K562 (cell line): Measurements from ENCODE around the gene PPHLN1. TPM values are rescaled to one million over a fixed set of nuclear protein-coding genes. Genes with fewer than 3 reads are reported as not detected.

Source experiments
- BRF2 ChIP-seq: IDR thresholded peaks from 3 replicates; pipeline ENCODE4 v1.6.1; 2011; ENCODE audit warnings: borderline replicate concordance, mild to moderate bottlenecking; ENCODE audit not compliant: insufficient read length, insufficient read depth
- DIDO1 ChIP-seq: fragments of 450-650 bp; IDR thresholded peaks from 2 replicates; pipeline ENCODE4 v1.6.1; 2016; ENCODE audit warnings: low read depth, missing biosample characterization, missing genetic modification characterization
- FOS ChIP-seq: IDR thresholded peaks from 3 replicates; pipeline ENCODE4 v1.6.1; 2011; ENCODE audit not compliant: insufficient read length; ENCODE audit errors: extremely low read depth
- FUS ChIP-seq: fragments of 200-400 bp; formaldehyde crosslinking; optimal IDR thresholded peaks from 2 replicates; pipeline ENCODE3; 2017; ENCODE audit warnings: low read depth, low read length
- HMGXB4 ChIP-seq: sonication (generic); formaldehyde crosslinking; IDR thresholded peaks from 2 replicates; pipeline ENCODE4 v1.8.1; 2023; ENCODE audit warnings: mild to moderate bottlenecking, missing genetic modification reagents
- KDM1A ChIP-seq, 2 experiments: fragments of 450-650 bp; IDR thresholded peaks; 2 replicates each; pipeline ENCODE4 v1.6.1; 2016; ENCODE audit warnings: mild to moderate bottlenecking in 2 of 2
- MCM3 ChIP-seq: fragments of 450-650 bp; IDR thresholded peaks from 2 replicates; pipeline ENCODE4 v1.6.1; 2016
- MCM5 ChIP-seq: fragments of 450-650 bp; IDR thresholded peaks from 2 replicates; pipeline ENCODE4 v1.6.1; 2016; ENCODE audit warnings: low read depth
- MECOM ChIP-seq: fragments of 250-450 bp; sonication (Bioruptor Pico); IDR thresholded peaks from 2 replicates; pipeline ENCODE4 v1.8.0; 2022; ENCODE audit warnings: inconsistent platforms
- MNT ChIP-seq, 2 experiments: fragments of 450-650 bp; conservative IDR thresholded peaks; 2 replicates each; pipeline ENCODE4 v1.6.1; 2017; ENCODE audit warnings: mild to moderate bottlenecking in 2 of 2, moderate library complexity in 2 of 2
- NFYB ChIP-seq: IDR thresholded peaks from 2 replicates; pipeline ENCODE4 v1.6.1; 2011; ENCODE audit warnings: mild to moderate bottlenecking, moderate library complexity; ENCODE audit not compliant: insufficient read length; ENCODE audit errors: extremely low read depth
- NR1H2 ChIP-seq: sonication (generic); formaldehyde crosslinking; IDR thresholded peaks from 2 replicates; pipeline ENCODE4 v1.4.0; 2020; ENCODE audit warnings: mild to moderate bottlenecking, missing genetic modification reagents
- NR2F6 ChIP-seq: fragments of 450-650 bp; formaldehyde crosslinking; IDR thresholded peaks from 2 replicates; pipeline ENCODE4 v1.4.0; 2020; ENCODE audit warnings: mild to moderate bottlenecking
- POLR2AphosphoS5 ChIP-seq: IDR thresholded peaks from 2 replicates; pipeline ENCODE4 v1.6.1; 2011; ENCODE audit warnings: mild to moderate bottlenecking, low read depth, low read length, moderate library complexity; ENCODE audit not compliant: control insufficient read depth, insufficient read depth
- RFX1 ChIP-seq: fragments of 450-650 bp; IDR thresholded peaks from 2 replicates; pipeline ENCODE4 v1.6.1; 2016; ENCODE audit warnings: mild to moderate bottlenecking, moderate library complexity
- RFX5 ChIP-seq: IDR thresholded peaks from 2 replicates; pipeline ENCODE4 v1.6.1; 2011; ENCODE audit warnings: low read depth, mild to moderate bottlenecking, improper control_type of control experiment, low read length
- SMARCE1 ChIP-seq: fragments of 450-650 bp; IDR thresholded peaks from 2 replicates; pipeline ENCODE4 v1.7.1; 2016; ENCODE audit warnings: mild to moderate bottlenecking
- SNIP1 ChIP-seq: fragments of 450-650 bp; IDR thresholded peaks from 2 replicates; pipeline ENCODE4 v1.7.1; 2017; ENCODE audit warnings: low read depth, mild to moderate bottlenecking
- TBP ChIP-seq: optimal IDR thresholded peaks from 2 replicates; pipeline ENCODE3; 2011; ENCODE audit warnings: low read depth, low read length, improper control_type of control experiment
- ZNF354B ChIP-seq: fragments of 250-450 bp; sonication (Bioruptor Pico); IDR thresholded peaks from 2 replicates; pipeline ENCODE4 v1.4.0; 2020
- ZNF436 ChIP-seq: fragments of 250-450, 450-650 bp; sonication (Bioruptor Pico); formaldehyde crosslinking; IDR thresholded peaks from 2 replicates; pipeline ENCODE4 v1.7.0; 2020; ENCODE audit warnings: mild to moderate bottlenecking
- polyA plus RNA-seq, 8 experiments: library from polyadenylated mRNA; depleted of rRNA in 4 of 8; stranded (reverse) in 5 of 8; unstranded in 3 of 8; fragments of >200 nt; fragmentation: Nextera tagmentation in 2 of 8; fragmentation: Illumina TruSeq in 1 of 8; extraction: Ambion mirVana in 2 of 8; extraction: Trizol in 1 of 8; gene quantifications; 2 replicates each; pipeline versions ENCODE4 v1.2.1 to v1.2.3, GENCODE V29; 2011 to 2014; ENCODE audit warnings: inconsistent platforms in 1 of 8, missing spikeins in 1 of 8
- total RNA-seq, 7 experiments: library from RNA; depleted of rRNA in 6 of 7; stranded (reverse); fragments of >200 nt in 6 of 7; fragmentation: Illumina TruSeq in 2 of 7; extraction: Trizol in 2 of 7; gene quantifications; 2 replicates each; pipeline versions ENCODE4 v1.2.1 to v1.2.3, GENCODE V29; 2011 to 2021; ENCODE audit warnings: low replicate concordance in 1 of 7
- TF ChIP-seq, protein P1 (sequence below): fragments of 450-650 bp; IDR thresholded peaks from 2 replicates; pipeline ENCODE4 v1.6.1; 2016; ENCODE audit warnings: borderline replicate concordance
- TF ChIP-seq, protein P2 (sequence below): fragments of 450-650 bp; conservative IDR thresholded peaks from 2 replicates; pipeline ENCODE4 v1.6.1; 2016; ENCODE audit warnings: missing genetic modification characterization, low read depth, mild to moderate bottlenecking, missing compliant biosample characterization, moderate library complexity

The PPHLN1 gene
- total and polyA plus RNA-seq, 9 of the 15 experiments (the other 6 are each of a cell fraction or from before 2014, with no cell fraction given), result 66.3 to 112 (median 93.6) TPM

DNA sequence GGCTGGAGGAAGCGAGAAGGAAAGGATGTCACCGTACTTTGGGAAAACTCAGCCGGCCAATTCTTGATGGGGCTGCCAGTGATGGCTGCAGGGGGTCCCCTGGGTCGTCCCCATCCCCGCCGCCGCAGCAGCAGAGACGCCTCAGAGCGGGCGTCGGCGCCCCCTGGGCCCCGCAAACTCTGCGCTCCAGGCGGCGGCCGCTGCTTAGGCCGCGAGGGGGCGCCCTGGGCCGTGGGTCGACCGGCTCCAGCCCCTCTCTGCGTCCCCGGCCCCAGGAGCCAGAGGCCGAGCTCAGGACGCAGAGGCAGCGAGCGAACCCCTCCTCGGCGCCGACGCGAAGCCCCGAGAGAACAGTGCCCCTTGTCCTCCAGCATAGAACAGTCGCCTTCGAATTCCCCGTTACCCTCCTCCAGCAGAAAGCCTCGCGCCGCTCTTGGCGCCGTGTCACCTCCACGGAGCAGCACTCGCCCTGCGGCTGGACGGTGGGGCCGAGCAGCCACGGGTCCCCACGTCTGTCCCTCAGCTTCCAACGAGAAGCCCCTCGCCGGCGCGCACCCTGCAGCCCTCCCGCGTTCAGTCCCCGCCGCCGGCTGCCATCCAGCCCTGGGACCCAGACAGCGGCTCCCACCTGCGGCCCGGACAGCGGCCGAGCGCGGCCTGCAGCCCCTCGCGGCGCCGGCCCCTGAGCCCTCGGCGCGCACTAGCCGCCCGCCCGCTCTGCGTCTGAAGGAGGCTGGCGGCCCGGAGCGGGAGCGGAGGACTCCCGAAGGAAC lies 157.0 kb downstream of the PPHLN1 start (continued):
- no peak for TF ChIP-seq KDM1A (IDR thresholded peaks at IDR 0.05)
- no peak for TF ChIP-seq NR2F6
- TF ChIP-seq TBP, result no peak
- no peak for TF ChIP-seq MECOM (CRISPR knock-in tag)
- TF ChIP-seq, protein P1, sequence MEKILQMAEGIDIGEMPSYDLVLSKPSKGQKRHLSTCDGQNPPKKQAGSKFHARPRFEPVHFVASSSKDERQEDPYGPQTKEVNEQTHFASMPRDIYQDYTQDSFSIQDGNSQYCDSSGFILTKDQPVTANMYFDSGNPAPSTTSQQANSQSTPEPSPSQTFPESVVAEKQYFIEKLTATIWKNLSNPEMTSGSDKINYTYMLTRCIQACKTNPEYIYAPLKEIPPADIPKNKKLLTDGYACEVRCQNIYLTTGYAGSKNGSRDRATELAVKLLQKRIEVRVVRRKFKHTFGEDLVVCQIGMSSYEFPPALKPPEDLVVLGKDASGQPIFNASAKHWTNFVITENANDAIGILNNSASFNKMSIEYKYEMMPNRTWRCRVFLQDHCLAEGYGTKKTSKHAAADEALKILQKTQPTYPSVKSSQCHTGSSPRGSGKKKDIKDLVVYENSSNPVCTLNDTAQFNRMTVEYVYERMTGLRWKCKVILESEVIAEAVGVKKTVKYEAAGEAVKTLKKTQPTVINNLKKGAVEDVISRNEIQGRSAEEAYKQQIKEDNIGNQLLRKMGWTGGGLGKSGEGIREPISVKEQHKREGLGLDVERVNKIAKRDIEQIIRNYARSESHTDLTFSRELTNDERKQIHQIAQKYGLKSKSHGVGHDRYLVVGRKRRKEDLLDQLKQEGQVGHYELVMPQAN, result no peak
- no peak for TF ChIP-seq MNT (conservative IDR thresholded peaks at IDR 0.05)
- no peak for TF ChIP-seq MCM3
- TF ChIP-seq, protein P2, sequence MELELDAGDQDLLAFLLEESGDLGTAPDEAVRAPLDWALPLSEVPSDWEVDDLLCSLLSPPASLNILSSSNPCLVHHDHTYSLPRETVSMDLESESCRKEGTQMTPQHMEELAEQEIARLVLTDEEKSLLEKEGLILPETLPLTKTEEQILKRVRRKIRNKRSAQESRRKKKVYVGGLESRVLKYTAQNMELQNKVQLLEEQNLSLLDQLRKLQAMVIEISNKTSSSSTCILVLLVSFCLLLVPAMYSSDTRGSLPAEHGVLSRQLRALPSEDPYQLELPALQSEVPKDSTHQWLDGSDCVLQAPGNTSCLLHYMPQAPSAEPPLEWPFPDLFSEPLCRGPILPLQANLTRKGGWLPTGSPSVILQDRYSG (tag), result no peak
- TF ChIP-seq SMARCE1, result no peak
- TF ChIP-seq BRF2, result no peak
- TF ChIP-seq FOS, result no peak
- no peak for TF ChIP-seq MCM5
- TF ChIP-seq RFX5, result no peak
- no peak for TF ChIP-seq FUS
- no peak for TF ChIP-seq SNIP1
- TF ChIP-seq POLR2AphosphoS5, result no peak
- TF ChIP-seq ZNF436 (CRISPR knock-in tag), result no peak
- no peak for TF ChIP-seq RFX1
- TF ChIP-seq HMGXB4 (CRISPR knock-in tag), result peak; percentile 83
- no peak for TF ChIP-seq NR1H2
- no peak for TF ChIP-seq DIDO1 (tag)
- no peak for TF ChIP-seq ZNF354B (CRISPR knock-in tag)
- TF ChIP-seq NFYB, result no peak
